Motor neuron (in vitro differentiated cells): ENCODE measurements around the gene C4A. TPM values are rescaled to one million over a fixed set of nuclear protein-coding genes. Genes with fewer than 3 reads are reported as not detected.
"Not testable (repeated sequence)": the region's sequence is repeated elsewhere in the genome, so short reads cannot be mapped to it uniquely, and the experiment has no call there.

Source experiments
- ATAC-seq, 8 experiments: fragments of 200-7000 bp; cut with Tn5 transposase; replicated peaks in 6 of 8; 2 replicates each; pipeline ENCODE4 v1.8.0; 2021; ENCODE audit warnings: mild to moderate bottlenecking in 8 of 8, moderate library complexity in 8 of 8
- H3K27ac ChIP-seq, 2 donors: fragments of 250-450 bp; sonication (Bioruptor Pico); 2 replicates each; pipeline ENCODE4 v1.9.0; 2021; ENCODE audit warnings: antibody characterized with exemption in 2 of 2, mild to moderate bottlenecking in 2 of 2, moderate library complexity in 1 of 2
- H3K4me1 ChIP-seq, 2 donors: fragments of 250-450 bp; sonication (Bioruptor Pico); replicated peaks in 1 of 2; 2 replicates each; pipeline ENCODE4 v1.6.1; 2021; ENCODE audit warnings: antibody characterized with exemption in 2 of 2, mild to moderate bottlenecking in 2 of 2, moderate library complexity in 1 of 2
- H3K4me3 ChIP-seq, 5 donors: fragments of 250-450 bp; sonication (Bioruptor Pico); 2 replicates each; pipeline ENCODE4 v1.9.0; 2021; ENCODE audit warnings: antibody characterized with exemption in 5 of 5, mild to moderate bottlenecking in 5 of 5, moderate library complexity in 4 of 5
- WGBS, 10 experiments: fragments of 450-650 bp; shearing (Covaris generic); methylation state at CpG; one replicate each; pipeline ENCODE4 v1.0.0; 2022; 5-methylcytosine and 5-hydroxymethylcytosine counted together
- in situ Hi-C, 9 experiments: fragments of 400-800 bp; cut with MboI; loops; one replicate each; pipeline ENCODE4 v1.15.0; 2021; ENCODE audit warnings: low sequenced_read_pairs in 9 of 9, low pct_unique_long_range_greater_than_20kb in 2 of 9; ENCODE audit not compliant: unreplicated experiment in 9 of 9
- total RNA-seq, 8 experiments: library from RNA; unstranded; fragments of 300-600 nt; gene quantifications; 2 replicates each; pipeline versions ENCODE4 v1.2.3 to v1.2.4, GENCODE V29; 2022

Gene C4A
- total RNA-seq, 8 experiments from 2014 or later: 3.1 to 631 (median 17.1) TPM

DNA sequence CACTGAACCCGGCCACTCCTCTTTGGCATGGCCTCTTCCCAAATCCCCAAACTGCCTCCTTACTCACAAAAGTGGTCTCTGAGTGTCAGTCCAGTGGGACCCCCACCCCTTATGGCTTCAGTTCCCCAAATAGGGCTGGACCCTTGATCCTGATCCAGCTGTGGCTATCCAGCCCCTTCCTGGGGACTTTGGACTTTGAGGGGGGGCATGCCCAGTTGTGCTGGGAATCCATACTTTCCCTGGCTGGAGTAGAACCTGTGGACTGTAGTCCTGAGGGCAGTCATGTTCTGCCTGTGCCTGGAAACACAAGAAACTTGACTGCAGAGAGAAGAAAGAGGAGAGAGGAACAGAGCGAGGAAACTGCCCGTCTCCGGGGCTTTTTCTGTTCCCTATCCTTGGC lies 22.5 kb downstream of the C4A start:
- WGBS, 10 experiments: 94% methylated on average over 3 of the region's 4 CpGs; no CpG with 5 or more reads in 9 of the 10 experiments
- in situ Hi-C loops, ATAC-seq, H3K27ac ChIP-seq, H3K4me1 ChIP-seq, H3K4me3 ChIP-seq: not testable (repeated sequence)

DNA sequence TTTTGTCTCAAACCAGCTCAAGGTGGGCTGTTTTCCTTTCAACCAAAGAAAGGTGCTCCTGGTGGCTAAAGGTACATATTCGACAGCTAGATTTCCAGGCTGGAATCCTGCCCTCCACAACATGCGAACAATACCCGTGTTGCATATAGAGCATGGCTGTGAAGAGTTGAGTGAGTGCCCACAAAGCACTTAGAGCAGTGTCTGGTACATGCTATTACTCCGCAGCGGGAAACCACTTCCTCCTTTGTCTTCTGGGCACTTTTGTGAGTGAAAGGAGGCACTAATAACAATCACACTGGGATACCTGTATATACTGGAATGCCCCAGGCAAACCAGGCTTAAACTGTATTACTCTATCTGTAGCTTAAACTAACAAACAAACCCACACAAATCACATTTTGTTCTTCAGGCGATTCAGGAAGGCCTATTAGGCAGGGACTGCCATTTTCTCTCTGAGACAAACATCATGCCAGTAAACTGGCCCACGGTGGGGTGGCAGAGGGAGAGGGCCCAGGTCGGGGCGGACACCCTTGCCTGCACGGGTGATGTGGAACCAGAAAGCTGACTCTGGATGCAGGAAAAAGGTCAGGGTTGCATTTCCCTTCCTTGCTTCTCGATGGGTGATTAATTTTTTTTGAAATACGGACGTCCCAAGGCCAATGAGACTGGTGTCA lies 23.1 kb downstream of the C4A start:
- H3K4me3 ChIP-seq, H3K4me1 ChIP-seq, in situ Hi-C loops, ATAC-seq, H3K27ac ChIP-seq: not testable (repeated sequence)
- no CpG with 5 or more reads among the region's 13 CpGs for WGBS, 10 experiments

DNA sequence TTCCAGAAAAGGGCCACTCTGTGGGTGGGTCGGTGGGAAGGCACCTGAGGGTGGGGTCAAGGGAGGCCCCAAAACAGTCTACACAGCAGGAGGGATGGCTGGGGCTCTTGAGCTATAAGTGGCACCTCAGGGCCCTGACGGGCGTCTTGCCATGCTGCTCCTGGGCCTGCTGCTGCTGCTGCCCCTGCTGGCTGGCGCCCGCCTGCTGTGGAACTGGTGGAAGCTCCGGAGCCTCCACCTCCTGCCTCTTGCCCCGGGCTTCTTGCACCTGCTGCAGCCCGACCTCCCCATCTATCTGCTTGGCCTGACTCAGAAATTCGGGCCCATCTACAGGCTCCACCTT lies 23.7 kb downstream of the C4A start:
- in situ Hi-C loops, H3K4me1 ChIP-seq, H3K27ac ChIP-seq, ATAC-seq, H3K4me3 ChIP-seq: not testable (repeated sequence)
- no CpG with 5 or more reads among the region's 9 CpGs for WGBS, 10 experiments

DNA sequence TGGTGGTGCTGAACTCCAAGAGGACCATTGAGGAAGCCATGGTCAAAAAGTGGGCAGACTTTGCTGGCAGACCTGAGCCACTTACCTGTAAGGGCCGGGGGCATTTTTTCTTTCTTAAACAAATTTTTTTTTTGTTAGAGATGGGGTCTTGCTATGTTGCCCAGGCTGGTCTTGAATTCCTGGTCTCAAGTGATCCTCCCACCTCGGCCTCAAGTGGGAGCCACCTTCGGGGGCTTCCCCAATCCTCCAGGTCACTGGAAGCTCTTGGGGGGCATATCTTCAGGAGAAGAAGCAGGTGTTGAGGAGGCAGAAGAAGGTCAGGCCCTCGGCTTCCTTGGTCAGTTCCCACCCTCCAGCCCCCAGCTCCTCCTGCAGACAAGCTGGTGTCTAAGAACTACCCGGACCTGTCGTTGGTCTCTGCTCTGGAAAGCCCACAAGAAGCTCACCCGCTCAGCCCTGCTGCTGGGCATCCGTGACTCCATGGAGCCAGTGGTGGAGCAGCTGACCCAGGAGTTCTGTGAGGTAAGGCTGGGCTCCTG lies 24.2 kb downstream of the C4A start:
- H3K4me1 ChIP-seq, ATAC-seq, in situ Hi-C loops, H3K27ac ChIP-seq, H3K4me3 ChIP-seq: not testable (repeated sequence)
- WGBS, 10 experiments: 70% methylated on average over 2 of the region's 8 CpGs; no CpG with 5 or more reads in 9 of the 10 experiments

DNA sequence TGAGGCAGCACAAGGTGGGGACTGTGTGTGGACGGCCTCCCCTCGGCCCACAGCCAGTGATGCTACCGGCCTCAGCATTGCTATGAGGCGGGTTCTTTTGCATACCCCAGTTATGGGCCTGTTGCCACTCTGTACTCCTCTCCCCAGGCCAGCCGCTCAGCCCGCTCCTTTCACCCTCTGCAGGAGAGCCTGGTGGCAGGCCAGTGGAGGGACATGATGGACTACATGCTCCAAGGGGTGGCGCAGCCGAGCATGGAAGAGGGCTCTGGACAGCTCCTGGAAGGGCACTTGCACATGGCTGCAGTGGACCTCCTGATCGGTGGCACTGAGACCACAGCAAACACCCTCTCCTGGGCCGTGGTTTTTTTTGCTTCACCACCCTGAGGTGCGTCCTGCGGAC lies 25.2 kb downstream of the C4A start:
- H3K4me1 ChIP-seq, in situ Hi-C loops, H3K4me3 ChIP-seq, H3K27ac ChIP-seq: not testable (repeated sequence)
- ATAC-seq: peak; percentile 11 to 49 (median 21)
- 80 to 90% methylated on average over 2 of the region's 12 CpGs; no CpG with 5 or more reads in 8 of the 10 experiments for WGBS, 10 experiments

DNA sequence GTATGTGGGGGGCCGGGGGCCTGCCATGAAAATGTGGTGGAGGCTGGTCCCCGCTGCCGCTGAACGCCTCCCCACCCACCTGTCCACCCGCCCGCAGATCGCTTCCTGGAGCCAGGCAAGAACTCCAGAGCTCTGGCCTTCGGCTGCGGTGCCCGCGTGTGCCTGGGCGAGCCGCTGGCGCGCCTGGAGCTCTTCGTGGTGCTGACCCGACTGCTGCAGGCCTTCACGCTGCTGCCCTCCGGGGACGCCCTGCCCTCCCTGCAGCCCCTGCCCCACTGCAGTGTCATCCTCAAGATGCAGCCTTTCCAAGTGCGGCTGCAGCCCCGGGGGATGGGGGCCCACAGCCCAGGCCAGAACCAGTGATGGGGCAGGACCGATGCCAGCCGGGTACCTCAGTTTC lies 26.2 kb downstream of the C4A start:
- H3K4me1 ChIP-seq, H3K4me3 ChIP-seq, ATAC-seq, H3K27ac ChIP-seq, in situ Hi-C loops: not testable (repeated sequence)
- WGBS, 10 experiments: no CpG with 5 or more reads among the region's 24 CpGs

DNA sequence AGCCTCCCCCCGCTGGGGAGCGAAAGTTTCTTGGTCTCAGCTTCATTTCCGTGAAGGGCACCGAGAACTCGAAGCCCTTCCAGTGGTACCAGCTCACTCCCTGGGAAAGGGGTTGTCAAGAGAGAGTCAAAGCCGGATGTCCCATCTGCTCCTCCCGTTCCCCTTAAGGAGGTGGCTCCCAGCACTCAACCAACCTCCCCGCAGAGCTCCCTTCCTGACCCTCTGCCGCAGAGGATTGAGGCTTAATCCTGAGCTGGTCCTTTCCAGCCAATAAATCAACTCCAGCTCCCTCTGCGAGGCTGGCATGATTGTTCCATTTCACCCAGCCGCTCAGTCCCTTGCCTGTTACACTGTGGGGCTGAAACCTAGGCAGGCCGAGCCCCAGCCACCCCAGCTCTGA lies 26.8 kb downstream of the C4A start:
- H3K4me3 ChIP-seq, H3K4me1 ChIP-seq, in situ Hi-C loops, H3K27ac ChIP-seq: not testable (repeated sequence)
- peak in 4 of 8 experiments; percentile 3 to 18 (median 6) for ATAC-seq
- no CpG with 5 or more reads among the region's 12 CpGs for WGBS, 10 experiments

DNA sequence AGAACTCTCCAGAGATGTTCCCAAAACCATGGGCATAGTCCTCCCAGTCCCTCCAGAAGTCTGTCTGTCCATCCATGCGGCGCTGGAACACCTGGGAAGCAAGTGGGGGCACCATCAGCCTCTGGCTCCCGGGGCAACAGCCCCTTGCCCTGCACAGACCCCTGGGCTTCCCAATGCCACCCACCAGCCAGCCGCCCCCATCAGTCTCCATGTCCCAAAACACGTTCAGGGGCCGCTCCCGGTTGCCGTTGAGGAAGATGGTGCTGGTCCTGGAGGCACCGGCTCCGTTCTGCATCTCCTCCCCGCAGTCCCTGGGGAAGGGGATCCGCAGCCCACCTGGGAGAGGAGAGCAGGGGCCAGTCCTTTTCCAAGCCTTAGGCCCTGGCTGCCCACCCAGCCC lies 27.7 kb downstream of the C4A start:
- H3K4me3 ChIP-seq, ATAC-seq, H3K27ac ChIP-seq, in situ Hi-C loops, H3K4me1 ChIP-seq: not testable (repeated sequence)
- no CpG with 5 or more reads among the region's 12 CpGs for WGBS, 10 experiments

DNA sequence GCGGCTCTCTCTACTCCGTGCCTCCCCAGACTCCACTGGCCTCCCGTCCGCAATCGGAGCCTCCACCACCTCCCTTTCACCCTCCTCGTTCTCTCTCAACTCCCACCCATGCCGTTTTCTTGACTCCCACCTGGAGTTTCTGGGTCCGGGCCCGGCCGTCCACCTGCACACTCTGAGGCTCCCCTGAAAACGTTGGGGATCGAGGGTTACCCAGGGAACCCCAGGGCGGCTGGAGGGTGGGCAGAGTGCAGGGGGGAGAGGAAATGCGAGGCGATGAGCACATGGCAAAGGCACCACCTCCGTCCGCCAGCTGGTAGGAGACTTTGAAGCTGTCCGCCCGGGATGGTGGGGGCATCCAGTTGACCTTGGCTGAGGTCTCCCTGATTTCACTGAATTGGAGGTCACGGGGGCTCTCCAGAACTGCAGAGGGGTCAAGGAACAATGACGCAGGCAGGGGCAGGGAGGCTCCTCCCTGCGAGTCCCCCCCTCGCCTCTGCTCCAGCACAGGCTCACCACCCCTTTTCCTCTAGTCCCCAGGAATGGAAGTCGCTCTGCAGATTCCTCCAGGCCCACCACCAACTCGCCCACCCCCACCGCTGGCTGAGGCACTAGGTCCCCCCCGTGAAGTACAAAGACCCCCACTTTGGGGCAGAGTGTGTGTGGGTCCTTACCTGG lies 29.1 kb downstream of the C4A start:
- no CpG with 5 or more reads among the region's 27 CpGs for WGBS, 10 experiments
- H3K4me1 ChIP-seq, in situ Hi-C loops, ATAC-seq, H3K27ac ChIP-seq, H3K4me3 ChIP-seq: not testable (repeated sequence)

DNA sequence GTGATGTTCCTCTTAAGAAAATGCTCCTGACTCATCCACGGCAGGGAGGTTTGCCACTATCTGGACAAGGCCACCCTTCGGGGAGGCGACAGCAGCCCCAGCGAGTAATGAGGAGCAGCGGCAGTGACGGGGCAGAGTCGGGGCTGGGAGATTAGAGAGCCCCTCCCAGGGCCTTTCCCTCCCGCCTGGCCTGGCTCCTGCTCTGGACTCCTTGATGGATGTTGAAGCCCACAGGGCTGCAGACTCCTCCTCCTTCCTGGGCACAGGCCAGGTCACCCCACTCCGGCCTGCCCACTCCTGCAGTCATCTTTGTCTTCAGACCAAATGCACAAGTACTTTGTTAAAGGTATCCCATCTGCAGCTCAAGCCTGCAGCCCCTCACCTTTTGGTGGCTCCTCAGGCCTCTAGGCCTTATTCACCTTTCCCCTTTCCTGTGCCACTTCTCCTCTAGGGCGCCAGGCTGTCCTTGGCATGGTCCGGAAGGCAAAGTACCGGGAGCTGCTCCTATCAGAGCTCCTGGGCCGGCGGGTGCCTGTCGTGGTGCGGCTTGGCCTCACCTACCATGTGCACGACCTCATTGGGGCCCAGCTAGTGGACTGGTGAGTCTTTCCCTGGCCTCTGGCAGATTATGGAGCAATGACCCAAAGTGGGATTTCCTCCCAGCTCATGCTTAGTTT lies 31.2 kb downstream of the C4A start:
- H3K4me3 ChIP-seq, in situ Hi-C loops, H3K27ac ChIP-seq, H3K4me1 ChIP-seq: not testable (repeated sequence)
- ATAC-seq: peak in 7 of 8 experiments; percentile 58 to 84 (median 73)
- WGBS, 10 experiments: no CpG with 5 or more reads among the region's 17 CpGs

DNA sequence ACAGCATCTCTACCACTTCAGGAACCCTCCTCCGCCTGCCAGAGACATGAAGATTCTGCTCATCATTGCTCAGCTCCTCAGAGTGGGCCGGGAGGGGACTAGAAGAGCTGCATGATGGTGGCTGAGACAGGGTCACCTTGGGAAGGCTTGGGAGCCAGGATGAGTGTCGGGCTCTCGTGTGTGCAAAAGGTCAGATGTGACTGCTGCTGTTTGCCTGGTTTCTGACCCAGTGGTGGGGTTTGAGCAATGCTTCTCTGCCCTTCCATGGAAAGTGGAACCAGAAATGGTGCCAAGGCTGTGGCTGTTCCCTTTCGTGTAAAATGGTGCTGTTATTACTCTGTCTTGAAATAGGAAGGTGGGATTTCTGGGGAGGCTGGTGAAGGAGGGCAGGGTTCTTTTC lies 31.9 kb downstream of the C4A start:
- in situ Hi-C loops, H3K4me3 ChIP-seq, ATAC-seq, H3K4me1 ChIP-seq, H3K27ac ChIP-seq: not testable (repeated sequence)
- WGBS, 10 experiments: no CpG with 5 or more reads among the region's 5 CpGs

DNA sequence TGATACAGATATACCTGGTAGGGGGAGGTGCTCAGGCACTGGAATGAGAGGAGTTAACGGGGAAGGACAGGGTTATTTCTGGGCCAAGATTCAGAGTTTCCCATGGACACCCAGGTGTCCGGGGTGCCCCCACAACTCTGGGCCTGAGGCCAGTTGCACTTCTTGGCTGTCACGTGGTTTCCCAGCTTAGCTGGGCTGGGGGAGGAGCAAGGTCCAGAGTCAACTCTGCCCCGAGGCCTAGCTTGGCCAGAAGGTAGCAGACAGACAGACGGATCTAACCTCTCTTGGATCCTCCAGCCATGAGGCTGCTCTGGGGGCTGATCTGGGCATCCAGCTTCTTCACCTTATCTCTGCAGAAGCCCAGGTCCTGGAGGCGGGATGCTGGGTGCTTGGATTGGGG lies 32.7 kb downstream of the C4A start, which contains the start of gene C4B:
Gene C4B, plus strand, starts transcription at position 249 of the 400 bp plus-strand sequence. Its CDS starts 51 bp downstream, at position 300.
- H3K27ac ChIP-seq, in situ Hi-C loops, H3K4me1 ChIP-seq, H3K4me3 ChIP-seq: not testable (repeated sequence)
- no CpG with 5 or more reads among the region's 6 CpGs for WGBS, 10 experiments
- ATAC-seq: peak in 5 of 8 experiments; percentile 2 to 72 (median 38)

DNA sequence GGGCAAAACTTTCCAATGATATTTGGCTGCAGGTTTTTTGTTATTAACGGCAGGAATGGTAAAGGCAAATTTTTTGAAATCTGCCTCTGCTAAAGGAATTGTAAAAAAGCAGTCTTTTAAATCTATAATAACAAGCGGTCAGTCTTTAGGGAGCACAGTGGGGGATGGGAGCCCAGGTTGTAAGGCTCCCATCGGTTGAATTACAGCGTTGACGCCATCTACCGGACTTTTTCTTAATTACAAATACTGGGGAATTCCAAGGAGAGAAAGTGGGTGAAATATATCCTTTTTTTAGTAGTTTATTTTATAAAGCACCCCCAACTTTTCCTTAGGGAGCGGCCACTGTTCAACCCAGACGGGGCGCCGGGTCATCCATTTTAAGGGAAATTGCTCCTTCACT lies 40.2 kb downstream of the C4A start:
- H3K4me3 ChIP-seq, in situ Hi-C loops, H3K27ac ChIP-seq, H3K4me1 ChIP-seq: not testable (repeated sequence)
- ATAC-seq: peak in 2 of 8 experiments; percentile 55 to 68
- WGBS, 10 experiments: no CpG with 5 or more reads among the region's 10 CpGs
